Activated T-helper 1 cell treated with anti-CD3 and anti-CD28 coated beads, Interleukin-2, amount 50 U/mL, for 16 hours (primary cell): ENCODE data around the gene NDUFA8.
A peak's percentile ranks its signal among the peaks of the same experiment; 100 is the strongest.

ENCODE experiments used
- DNase-seq, 2 donors: peaks; one replicate each; pipeline ENCODE4 v3.0.0-alpha.2; 2020; ENCODE audit warnings: low read depth in 1 of 2, low spot score in 1 of 2

Gene NDUFA8

DNA sequence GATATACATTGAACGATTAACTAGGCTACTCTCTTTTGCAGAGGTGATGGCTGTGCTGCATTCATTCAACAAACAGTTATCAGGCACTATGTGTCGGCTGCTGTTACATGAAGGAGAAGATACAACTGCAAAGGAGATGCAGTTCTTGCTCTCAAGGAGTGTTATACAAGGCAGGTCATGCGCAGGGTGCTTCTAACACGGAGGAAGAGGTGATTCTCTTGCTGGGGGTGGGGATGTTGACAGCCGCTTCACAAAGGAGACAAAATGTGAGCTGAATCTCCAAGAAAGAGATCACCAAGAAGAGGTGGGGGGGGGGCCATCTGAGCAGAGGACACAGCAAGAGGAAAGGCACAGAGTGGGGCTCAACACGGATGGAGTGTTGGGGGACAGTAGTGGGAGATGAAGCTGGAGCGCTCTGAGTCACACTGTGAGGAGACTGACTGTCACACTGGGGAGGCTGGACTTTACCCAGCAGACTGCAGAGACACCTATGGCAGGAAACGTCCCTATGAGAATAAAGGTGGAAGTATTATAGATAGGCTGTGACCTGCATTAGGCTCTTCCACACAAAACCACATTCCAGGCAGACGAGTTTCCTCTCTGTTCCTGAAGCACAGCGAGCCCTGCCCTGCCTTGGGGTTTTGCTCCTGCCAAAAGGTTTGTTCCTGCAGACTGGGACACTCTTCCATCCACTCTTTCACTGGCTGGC is 20.9 kb downstream of the NDUFA8 start:
- DNase-seq, result no peak

DNA sequence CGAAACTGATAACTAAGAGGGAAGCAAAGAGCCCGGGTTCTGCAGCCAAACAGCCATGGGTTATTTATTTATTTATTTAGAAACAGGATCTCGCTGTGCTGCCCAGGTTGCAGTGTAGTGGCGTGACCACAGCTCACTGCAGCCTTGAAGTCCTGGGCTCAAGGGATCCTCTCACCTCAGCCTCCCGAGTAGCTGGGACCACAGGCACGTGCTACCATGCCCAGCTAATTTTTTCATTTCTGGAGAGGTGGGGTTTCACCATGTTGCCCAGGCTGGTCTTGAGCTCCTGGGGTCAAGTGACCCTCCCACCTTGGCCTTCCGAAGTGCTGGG is 24.1 kb downstream of the NDUFA8 start:
- no peak for DNase-seq

DNA sequence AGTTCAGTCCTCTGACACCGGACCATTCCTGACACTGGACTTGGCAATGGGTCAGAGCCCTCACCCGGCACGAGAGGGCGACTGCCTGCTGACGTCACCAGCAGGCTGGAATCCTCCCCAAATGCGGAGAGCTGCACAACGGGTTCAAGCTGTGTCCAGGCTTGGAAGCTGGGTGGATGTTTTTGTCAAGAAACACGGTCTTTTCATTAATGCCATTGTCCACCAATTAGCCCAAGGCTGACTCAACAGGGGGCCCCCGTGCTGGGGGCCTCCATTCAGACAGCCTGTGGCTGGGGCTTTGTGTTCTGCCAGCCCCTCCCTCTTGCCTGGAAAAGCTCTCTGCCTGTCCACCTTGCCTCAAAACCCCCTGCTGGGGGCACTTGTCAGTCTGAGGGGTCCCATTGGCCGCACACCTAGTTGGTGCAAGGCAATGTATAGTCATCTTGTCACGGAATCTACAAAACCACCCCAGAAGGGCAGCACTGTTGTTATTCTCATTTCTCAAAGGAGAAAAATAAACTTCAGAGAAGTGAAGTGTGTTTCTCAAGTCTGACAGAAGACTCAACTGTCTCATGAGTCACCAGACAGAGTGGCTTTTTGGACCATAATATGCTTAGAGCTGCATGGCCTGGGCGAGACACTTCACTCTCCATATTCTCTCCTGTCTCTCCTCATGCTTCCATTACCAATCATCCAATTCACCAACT is 24.6 kb downstream of the NDUFA8 start:
- no peak for DNase-seq

GRCh38 chr9:122133984-122134535 is 25.5 kb downstream of the NDUFA8 start:
- DNase-seq, result no peak

DNA sequence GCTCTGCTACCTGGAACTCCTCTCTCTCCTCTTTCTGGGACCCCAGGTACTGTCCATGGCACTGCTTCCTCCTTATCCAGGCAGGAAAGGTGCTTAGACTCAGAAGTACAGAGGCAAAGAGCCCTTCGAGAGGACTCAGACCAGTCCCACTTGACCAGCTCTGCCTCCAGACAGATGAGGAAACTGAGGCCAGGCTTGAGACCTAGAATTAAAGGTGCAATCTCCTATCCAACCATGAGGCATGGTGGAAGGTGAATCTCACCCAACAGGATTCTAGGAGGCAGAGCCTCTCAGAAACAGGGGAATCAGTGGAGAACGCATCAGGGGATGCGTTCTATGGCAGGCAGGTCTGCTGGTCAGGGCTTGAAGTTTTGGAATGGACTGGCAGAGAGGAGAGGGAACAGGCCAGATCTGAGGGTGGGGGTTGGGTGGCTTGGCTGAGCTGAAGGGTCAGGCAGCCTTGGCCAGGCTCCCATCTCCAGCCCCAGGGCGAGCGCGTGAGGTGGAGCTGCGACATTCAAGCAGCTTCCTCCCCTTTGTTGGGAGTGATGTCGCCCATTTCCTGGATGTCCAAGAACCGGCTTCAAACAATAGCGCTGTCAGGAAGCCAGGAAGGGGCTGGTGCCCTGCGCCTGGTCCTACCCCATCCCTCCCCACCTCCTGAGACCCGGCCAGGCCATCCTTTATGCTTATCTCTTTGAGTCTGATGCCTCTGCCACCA is 26.2 kb downstream of the NDUFA8 start:
- DNase-seq, result no peak

GRCh38 chr9:122132539-122132938 is 27.0 kb downstream of the NDUFA8 start:
- DNase-seq, result no peak

DNA sequence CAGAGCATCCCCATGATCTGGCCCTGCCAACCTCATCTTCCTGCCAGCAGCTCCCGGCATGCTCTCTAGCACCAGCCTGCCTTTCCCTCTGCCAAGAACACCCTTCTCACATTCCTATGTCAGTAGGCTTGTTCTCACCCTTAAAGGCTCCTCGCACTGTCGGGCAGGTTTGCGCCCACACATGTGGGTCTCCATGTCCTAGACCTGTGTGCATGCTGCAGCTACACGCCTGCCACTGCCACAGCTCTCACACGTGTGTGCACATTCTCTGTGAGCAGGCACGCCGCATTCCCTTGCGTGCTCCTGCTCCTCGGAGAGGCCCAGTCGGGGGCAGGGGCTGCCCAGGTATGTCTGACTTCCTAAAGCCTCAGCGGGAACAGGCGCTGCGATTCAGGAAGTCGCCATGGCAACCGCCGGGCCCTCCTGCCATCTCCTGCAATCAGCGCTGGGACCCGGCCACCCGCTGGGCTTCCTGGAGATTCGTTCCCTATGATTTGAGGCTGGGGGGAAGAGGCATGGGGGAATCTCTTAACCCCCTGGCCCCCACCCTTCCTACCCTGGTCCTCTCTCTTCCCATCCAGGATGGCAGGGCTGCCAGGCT is 28.1 kb downstream of the NDUFA8 start:
- no peak for DNase-seq

GRCh38 chr9:122130837-122131236 is 28.7 kb downstream of the NDUFA8 start:
- DNase-seq, result no peak

DNA sequence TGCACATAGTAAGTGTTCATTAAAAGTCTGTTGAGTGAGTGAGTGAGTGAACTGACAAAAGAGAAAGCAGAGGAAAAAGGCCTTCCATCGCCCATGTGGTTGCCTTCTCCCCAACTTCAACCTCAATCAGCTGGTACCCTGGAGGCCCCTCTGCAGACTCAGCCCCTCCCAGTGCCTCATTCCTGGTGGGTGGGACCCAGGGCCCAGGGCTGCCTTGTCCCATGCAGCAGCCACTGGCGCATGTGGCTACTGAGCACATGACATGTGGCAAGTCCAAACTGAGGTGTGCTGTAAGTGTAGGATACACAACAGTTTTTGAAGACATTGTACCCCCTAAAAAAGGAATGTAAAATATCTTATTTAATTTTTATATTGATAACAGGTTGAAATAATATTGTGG is 29.6 kb downstream of the NDUFA8 start:
- no peak for DNase-seq

DNA sequence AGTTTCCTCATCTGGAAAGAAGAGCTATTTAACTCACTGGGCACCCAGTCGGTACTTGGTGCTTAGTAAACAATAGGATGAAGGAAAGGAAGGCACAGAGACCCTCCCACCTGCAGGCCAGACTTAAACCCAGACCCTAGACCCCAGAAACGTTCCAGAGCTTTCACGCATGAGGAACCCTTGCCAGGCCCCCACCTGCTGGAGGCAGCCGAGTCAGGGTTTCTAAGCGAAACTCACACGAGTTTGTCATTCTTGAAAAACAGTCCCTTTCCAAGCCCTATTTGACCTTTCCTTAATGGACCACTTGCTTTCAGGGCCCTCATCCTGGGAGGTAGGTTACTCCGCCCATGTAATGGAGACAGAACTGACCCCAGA is 30.6 kb downstream of the NDUFA8 start:
- no peak for DNase-seq

DNA sequence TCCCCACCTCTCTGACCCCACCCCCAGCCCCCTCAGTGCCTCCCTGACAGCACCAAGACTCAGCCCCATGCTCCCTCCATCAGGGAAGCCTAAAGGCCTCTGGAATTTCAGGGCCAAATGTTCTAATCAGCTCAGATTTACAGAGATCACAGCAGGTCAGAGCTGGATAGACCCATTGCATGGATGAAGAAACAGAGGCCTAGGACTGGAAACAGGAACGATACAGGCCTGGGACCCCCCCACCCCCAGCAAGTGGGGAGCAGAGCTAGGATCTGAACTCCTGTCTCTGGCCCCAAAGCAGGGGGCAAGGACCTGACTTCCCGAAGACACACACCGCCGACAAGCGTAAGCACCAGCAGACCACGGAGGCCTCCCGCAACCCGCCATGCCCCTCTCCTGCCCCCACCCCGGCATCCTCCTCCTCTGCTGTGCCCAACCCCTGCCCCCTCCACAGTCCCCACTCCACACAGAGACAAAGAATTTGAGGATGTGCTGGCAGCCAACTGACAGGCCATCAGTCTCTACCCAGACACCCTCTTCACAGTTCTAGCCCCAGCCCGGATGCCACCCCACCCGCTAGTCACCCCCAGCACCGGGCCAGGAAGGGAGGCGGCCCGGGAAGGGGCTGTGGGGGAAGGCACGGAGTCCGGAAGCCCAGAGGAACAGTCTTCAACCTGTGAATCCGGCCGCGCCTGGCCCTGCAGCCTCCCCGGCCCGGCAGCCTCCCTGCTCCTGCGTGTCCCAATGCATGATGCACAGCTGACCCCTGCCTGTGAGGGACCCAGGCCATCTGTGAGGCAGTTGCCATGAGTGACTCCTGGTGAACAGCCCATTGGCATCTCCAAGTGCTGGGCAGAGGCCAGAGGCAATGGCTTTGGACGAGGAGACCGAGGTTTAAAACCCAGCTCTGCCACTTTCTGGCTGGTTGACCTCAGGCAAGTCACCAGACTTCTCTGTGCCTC is 31.3 kb downstream of the NDUFA8 start:
- DNase-seq, result no peak

GRCh38 chr9:122127396-122127798 is 32.2 kb downstream of the NDUFA8 start:
- no peak for DNase-seq

GRCh38 chr9:122126331-122127261 is 33.0 kb downstream of the NDUFA8 start:
- DNase-seq, result no peak

DNA sequence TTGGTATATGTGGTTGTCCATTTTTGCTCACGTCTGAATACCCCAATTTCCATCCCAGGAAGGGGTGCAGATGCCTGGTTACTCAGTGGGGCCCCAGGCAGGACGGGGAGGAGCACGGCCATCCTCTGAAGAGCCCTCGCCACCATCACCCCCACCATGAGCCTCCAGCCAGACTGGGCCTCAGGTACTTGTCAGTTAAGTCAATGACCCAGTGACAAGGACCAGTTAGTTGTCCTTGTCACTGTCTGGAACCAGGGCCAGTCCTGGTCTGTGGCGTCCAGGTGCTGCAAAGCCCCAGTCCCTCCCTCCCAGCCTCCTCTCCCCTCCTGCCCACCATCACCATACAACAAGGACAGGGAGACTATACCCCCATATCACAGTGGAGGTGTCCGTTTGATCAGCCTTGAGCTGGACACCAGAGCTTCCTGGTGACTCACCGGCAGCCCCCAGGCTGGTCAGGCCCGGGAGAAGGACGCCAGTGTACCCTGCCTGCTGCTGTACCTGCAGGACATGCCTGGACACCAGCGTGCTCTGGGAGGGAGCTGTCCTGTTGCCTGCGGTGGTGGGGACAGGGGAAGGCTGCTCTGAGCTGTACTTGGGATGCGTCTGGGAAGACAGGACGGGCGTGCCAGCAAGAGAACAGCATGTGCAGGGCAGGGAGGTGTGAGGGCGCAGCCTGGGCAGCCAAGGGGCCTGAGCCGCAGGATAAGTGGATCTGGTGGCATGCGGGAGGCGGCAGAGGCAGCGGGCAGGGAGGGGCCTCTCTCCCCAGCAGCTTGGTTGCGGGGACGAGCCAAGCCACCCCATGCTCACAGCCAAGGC is 33.9 kb downstream of the NDUFA8 start:
- DNase-seq, result no peak

GRCh38 chr9:122125158-122125508 is 34.4 kb downstream of the NDUFA8 start:
- DNase-seq, result peak; percentile 59 to 61

- no peak for DNase-seq
Observed at GRCh38 chr9:122124528-122124927, 35.1 kb downstream of the NDUFA8 start.

DNA sequence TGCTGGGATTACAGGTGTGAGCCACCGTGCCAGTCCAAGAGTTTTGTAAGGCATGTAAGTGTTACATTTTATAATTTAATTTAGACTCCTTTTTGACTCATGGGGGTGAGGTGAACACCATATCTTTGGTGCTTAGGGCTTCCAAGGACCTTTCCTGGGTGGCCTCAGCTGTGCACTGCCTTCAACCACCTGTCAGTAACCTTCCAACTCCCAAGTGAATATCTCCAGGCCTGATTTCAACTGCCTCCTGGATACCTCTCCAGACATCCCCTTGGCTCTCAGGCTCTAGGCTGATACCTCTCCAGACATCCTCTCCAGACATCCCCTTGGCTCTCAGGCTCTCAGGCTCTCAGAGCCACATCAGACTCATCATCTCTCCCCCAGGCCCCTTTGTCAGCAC is 35.5 kb downstream of the NDUFA8 start:
- no peak for DNase-seq

DNA sequence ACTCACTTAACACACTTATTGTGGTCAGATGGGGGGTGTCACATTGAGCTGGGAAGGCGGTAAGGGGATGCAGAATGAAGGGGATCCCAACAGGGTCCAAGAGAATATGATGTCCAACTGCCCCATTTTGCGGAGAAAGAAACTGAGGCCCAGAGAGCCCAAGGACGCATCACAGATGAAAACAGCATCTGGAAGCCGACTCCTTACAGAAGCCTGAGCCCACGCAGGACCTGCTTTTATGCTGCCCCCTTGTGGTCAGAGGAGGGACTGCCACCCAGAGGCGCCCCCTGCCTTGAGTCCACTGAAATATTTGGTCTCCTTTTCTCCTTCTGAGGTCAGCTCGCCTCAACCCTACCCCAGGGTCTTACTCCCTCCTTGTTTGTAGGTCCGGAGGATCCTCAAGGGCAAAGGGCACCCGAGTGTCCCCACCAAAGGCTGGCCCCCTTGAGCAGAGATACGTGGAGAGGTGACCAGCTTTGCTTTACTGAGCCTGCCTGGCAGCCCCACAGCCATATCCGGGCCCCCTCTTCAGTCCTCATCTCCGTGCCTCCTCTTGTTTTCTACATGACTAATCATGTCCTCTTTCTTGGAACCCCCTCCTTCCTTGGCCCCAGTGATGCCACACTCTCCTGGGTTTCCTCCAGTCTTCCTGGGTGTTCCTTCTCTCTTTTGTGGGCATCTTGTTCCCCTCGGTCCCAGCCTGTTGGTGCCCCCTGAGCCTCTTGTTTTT is 36.5 kb downstream of the NDUFA8 start:
- peak; percentile 45 to 53 for DNase-seq
